MM.1S (cell line): Measurements from ENCODE around the gene FDPS.

Experiments
- DNase-seq: peaks from one replicate; pipeline ENCODE4 v3.0.0-alpha.2; 2015
- H2AFZ ChIP-seq: fragments of 300-600 bp; sonication (generic); 2 replicates; pipeline ENCODE4 v1.6.0; 2016; ENCODE audit warnings: antibody characterized with exemption, low read length
- H3F3A ChIP-seq: fragments of 300-600 bp; sonication (generic); 2 replicates; pipeline ENCODE4 v1.6.1; 2016; ENCODE audit warnings: mild to moderate bottlenecking, antibody characterized with exemption, low read length, moderate library complexity, mixed read lengths; ENCODE audit not compliant: insufficient read depth
- H3K27ac ChIP-seq: fragments of 300-600 bp; sonication (generic); 2 replicates; pipeline ENCODE4 v1.5.1; 2016; ENCODE audit warnings: mild to moderate bottlenecking, low read length
- H3K27me3 ChIP-seq: fragments of 300-600 bp; sonication (generic); replicated peaks from 2 replicates; pipeline ENCODE4 v1.6.0; 2016; ENCODE audit warnings: low read length; ENCODE audit not compliant: insufficient read depth
- H3K36me3 ChIP-seq: fragments of 300-600 bp; sonication (generic); replicated peaks from 2 replicates; pipeline ENCODE4 v1.6.1; 2016; ENCODE audit warnings: mild to moderate bottlenecking, low read length, mixed read lengths; ENCODE audit not compliant: insufficient read depth
- H3K4me1 ChIP-seq: fragments of 300-600 bp; sonication (generic); 2 replicates; pipeline ENCODE4 v1.6.1; 2016; ENCODE audit warnings: low read length, mixed read lengths
- H3K4me2 ChIP-seq: fragments of 300-600 bp; sonication (generic); 2 replicates; pipeline ENCODE4 v1.6.0; 2016; ENCODE audit warnings: low read depth, low read length
- H3K4me3 ChIP-seq: fragments of 300-600 bp; sonication (generic); 2 replicates; pipeline ENCODE4 v1.5.1; 2016; ENCODE audit warnings: low read length, mixed read lengths
- H3K79me2 ChIP-seq: fragments of 300-600 bp; sonication (generic); 2 replicates; pipeline ENCODE4 v1.6.1; 2016; ENCODE audit warnings: mixed run types, low read length, mixed read lengths
- H3K9ac ChIP-seq: fragments of 300-600 bp; sonication (generic); 2 replicates; pipeline ENCODE4 v1.6.1; 2016; ENCODE audit warnings: low read length, mixed read lengths
- H3K9me2 ChIP-seq: fragments of 300-600 bp; sonication (generic); replicated peaks from 2 replicates; pipeline ENCODE4 v1.6.1; 2016; ENCODE audit warnings: mild to moderate bottlenecking, low read length, mixed read lengths; ENCODE audit not compliant: insufficient read depth
- H3K9me3 ChIP-seq: fragments of 300-600 bp; sonication (generic); replicated peaks from 2 replicates; pipeline ENCODE4 v1.6.1; 2016; ENCODE audit warnings: mild to moderate bottlenecking, low read length, mixed read lengths; ENCODE audit not compliant: insufficient read depth
- H4K20me1 ChIP-seq: fragments of 300-600 bp; sonication (generic); 2 replicates; pipeline ENCODE4 v1.6.1; 2016; ENCODE audit warnings: mild to moderate bottlenecking, low read length, moderate library complexity, mixed read lengths; ENCODE audit not compliant: insufficient read depth
- CTCF ChIP-seq: fragments of 300-600 bp; sonication (generic); IDR thresholded peaks from 2 replicates; pipeline ENCODE4 v1.5.1; 2016; ENCODE audit warnings: antibody characterized with exemption, low read length, mixed read lengths
- EZH2 ChIP-seq: fragments of 300-600 bp; sonication (generic); optimal IDR thresholded peaks from 2 replicates; pipeline ENCODE3; 2017; ENCODE audit warnings: low read depth, mild to moderate bottlenecking, antibody characterized with exemption, low read length, mixed read lengths
- EZH2phosphoT487 ChIP-seq: fragments of 300-600 bp; sonication (generic); IDR thresholded peaks from 2 replicates; pipeline ENCODE4 v1.6.1; 2018; ENCODE audit warnings: antibody characterized with exemption, low read length

The FDPS gene

DNA sequence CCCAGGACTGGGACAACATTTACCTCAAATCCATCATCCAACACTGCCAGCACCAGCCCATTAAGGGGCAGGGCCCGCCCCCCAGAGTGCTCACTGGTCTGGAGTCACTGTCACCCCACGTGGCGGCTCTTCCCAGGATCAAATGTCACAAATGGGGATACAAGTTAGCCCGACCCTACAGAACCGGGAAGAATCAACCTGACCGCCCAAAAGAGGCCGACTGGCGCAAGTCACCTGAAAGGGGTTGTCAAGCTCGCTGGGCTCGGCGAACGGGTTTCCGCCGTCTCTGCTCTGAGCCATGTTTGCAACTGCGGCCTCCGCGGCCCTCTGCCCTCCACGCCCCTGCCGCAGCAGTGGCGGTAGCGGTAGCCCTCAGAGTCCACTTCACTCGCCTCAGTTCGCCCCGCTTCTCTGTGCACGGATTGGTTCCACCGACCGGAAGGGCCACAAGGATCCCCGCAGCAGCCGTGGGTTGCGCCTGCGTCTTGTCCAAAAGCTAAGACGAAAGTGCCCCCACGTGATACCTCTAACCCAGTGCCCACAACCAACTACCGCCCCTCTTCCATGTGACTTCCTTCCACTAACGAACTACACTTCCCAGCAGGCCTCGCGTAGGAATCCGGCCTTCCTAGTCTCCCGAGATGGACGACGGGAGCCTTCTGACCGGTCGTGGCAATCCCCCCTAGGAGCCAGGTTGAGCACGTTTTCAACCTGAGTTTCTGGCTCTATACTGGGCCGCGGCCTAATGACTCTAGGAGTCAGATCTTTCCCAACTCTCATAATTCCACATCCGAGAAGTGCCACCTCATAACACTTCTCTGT, 46.6 kb upstream of the FDPS start, which contains the start of gene SCAMP3:
TSS of gene SCAMP3 (minus strand) at position 509 of the 822 bp plus-strand sequence. CDS start at position 300, 209 bp downstream.
- no peaks in the 10 kb centered on the region for H3K27me3 ChIP-seq
- peak; percentile 100 for DNase-seq
- TF ChIP-seq EZH2 (no peak), CTCF (no peak), EZH2phosphoT487 (no peak)
- H4K20me1 ChIP-seq: no peaks in the 10 kb centered on the region
- H3K4me1 ChIP-seq: peaks cover 13% of the 10 kb centered on the region; the same call in 1 of the 2 replicates
- peak within 1 kb of the TSS; percentile 39; the same call in 1 of the 2 replicates for H3K27ac ChIP-seq
- peaks cover 14% of the 10 kb centered on the region; the same call in 1 of the 2 replicates for H3K36me3 ChIP-seq
- no peaks in the 10 kb centered on the region for H3K9me3 ChIP-seq
- peaks cover 25% of the 10 kb centered on the region for H3K79me2 ChIP-seq
- peak within 1 kb of the TSS; percentile 86 for H3K4me2 ChIP-seq
- H3K9me2 ChIP-seq: no peaks in the 10 kb centered on the region
- peaks cover 35% of the 10 kb centered on the region for H3F3A ChIP-seq
- H3K4me3 ChIP-seq: peak within 1 kb of the TSS; percentile 90
- H2AFZ ChIP-seq: peak within 1 kb of the TSS; percentile 68
- H3K9ac ChIP-seq: peak within 1 kb of the TSS; percentile 79

GRCh38 chr1:155263067-155263466, 45.6 kb upstream of the FDPS start:
- Histone ChIP-seq H3K4me3 (no peak overlapping the region), H3K9me3 (no peaks in the 10 kb centered on the region), H3K4me1 (peaks cover 13% of the 10 kb centered on the region; the same call in 1 of the 2 replicates), H4K20me1 (no peaks in the 10 kb centered on the region), H2AFZ (no peak overlapping the region), H3F3A (peaks cover 37% of the 10 kb centered on the region), H3K27me3 (no peaks in the 10 kb centered on the region), H3K36me3 (peaks cover 23% of the 10 kb centered on the region), H3K9ac (no peak overlapping the region), H3K4me2 (peak overlapping the region; percentile 86; the same call in 1 of the 2 replicates), H3K27ac (no peak overlapping the region), H3K9me2 (no peaks in the 10 kb centered on the region), H3K79me2 (peaks cover 29% of the 10 kb centered on the region)
- TF ChIP-seq EZH2phosphoT487 (no peak), EZH2 (no peak), CTCF (no peak)
- DNase-seq: no peak

GRCh38 chr1:155266553-155266952, 42.1 kb upstream of the FDPS start:
- Histone ChIP-seq H2AFZ (no peak overlapping the region), H3K9me3 (no peaks in the 10 kb centered on the region), H3F3A (peaks cover 35% of the 10 kb centered on the region), H3K27ac (no peak overlapping the region), H3K36me3 (peaks cover 44% of the 10 kb centered on the region), H3K4me1 (peaks cover 7% of the 10 kb centered on the region; the same call in 1 of the 2 replicates), H3K4me3 (no peak overlapping the region), H3K27me3 (no peaks in the 10 kb centered on the region), H3K9me2 (no peaks in the 10 kb centered on the region), H3K4me2 (no peak overlapping the region), H3K79me2 (peaks cover 37% of the 10 kb centered on the region), H3K9ac (no peak overlapping the region), H4K20me1 (no peaks in the 10 kb centered on the region)
- TF ChIP-seq CTCF (no peak), EZH2 (no peak), EZH2phosphoT487 (no peak)
- DNase-seq: no peak
